Measurements from ENCODE around the gene RAD51B. TPM values are rescaled to one million over a fixed set of nuclear protein-coding genes. Genes with fewer than 3 reads are reported as not detected.

The RAD51B gene
- total and polyA plus RNA-seq, 2 experiments from 2014 or later, result 10.1 to 18.0 TPM

DNA sequence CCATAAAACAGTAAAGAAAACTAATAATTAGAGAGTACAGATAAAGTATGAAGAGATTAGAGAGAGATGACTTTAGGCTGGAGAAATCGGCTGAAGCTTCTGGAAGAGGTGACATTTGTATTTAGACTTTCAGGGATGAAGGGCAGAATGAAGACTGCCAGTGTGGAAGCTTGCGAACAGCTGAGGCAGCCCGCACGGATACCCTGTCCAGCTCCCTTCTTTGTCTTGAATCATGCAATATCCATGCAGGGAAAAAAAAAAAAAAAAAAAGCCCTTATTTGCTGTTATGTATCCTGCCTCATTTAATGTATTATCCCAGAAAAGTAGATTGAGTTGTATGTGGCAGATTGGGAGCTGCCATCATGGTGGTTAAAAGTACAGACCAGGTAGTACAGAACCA lies 641.5 kb downstream of the RAD51B start:
- Histone ChIP-seq H4K20me1 (ENCODE audit: insufficient read depth, poor library complexity, severe bottlenecking) (no peaks in the 10 kb centered on the region), H2AFZ (no peak overlapping the region), H3K9me2 (replicated peaks; ENCODE audit: insufficient read depth) (no peaks in the 10 kb centered on the region), H3K79me2 (no peaks in the 10 kb centered on the region), H3K4me2 (no peak overlapping the region), H3K4me3 (no peak overlapping the region), H3K27ac (no peak overlapping the region), H3K36me3 (replicated peaks; ENCODE audit: insufficient read depth, low read depth) (no peaks in the 10 kb centered on the region), H3K9me3 (ENCODE audit: low read depth) (no peaks in the 10 kb centered on the region), H3K4me1 (ENCODE audit: insufficient read depth) (peaks cover 15% of the 10 kb centered on the region), H3K27me3 (no peaks in the 10 kb centered on the region)
- DNase-seq (ENCODE audit: low spot score), result no peak
- 93% methylated on average over 4 of the region's 4 CpGs for WGBS (ENCODE audit: low lambda C conversion rate, missing lambda C conversion rate)
- TF ChIP-seq, protein P1, sequence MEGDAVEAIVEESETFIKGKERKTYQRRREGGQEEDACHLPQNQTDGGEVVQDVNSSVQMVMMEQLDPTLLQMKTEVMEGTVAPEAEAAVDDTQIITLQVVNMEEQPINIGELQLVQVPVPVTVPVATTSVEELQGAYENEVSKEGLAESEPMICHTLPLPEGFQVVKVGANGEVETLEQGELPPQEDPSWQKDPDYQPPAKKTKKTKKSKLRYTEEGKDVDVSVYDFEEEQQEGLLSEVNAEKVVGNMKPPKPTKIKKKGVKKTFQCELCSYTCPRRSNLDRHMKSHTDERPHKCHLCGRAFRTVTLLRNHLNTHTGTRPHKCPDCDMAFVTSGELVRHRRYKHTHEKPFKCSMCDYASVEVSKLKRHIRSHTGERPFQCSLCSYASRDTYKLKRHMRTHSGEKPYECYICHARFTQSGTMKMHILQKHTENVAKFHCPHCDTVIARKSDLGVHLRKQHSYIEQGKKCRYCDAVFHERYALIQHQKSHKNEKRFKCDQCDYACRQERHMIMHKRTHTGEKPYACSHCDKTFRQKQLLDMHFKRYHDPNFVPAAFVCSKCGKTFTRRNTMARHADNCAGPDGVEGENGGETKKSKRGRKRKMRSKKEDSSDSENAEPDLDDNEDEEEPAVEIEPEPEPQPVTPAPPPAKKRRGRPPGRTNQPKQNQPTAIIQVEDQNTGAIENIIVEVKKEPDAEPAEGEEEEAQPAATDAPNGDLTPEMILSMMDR (IDR thresholded peaks at IDR 0.05; ENCODE audit: poor library complexity), result no peak
- TF ChIP-seq EZH2 (IDR thresholded peaks at IDR 0.05; ENCODE audit: borderline replicate concordance) (no peak), EZH2phosphoT487 (IDR thresholded peaks at IDR 0.05; ENCODE audit: low read depth, severe bottlenecking, unreplicated experiment) (no peak)

DNA sequence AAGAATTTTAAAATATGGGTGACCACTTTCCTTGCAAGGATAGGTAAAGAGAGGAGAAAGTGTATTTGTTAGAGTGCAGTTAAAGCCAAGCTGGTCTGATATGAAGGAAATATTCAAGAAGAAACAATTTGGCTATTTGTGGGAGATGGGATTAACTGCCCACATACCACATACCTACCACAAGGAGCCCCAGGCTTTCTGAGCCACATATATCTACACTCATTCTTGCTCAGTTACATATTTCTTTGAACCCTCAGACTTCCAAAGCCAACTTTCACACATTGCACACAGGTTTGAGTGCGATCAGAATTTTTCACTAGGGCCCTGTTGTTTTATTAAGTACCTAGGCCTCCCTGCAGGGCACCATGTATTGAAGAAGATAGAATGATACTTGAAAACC lies 643.1 kb downstream of the RAD51B start:
- Histone ChIP-seq H3K4me3 (no peak overlapping the region), H3K27ac (no peak overlapping the region), H3K4me1 (ENCODE audit: insufficient read depth) (peaks cover 15% of the 10 kb centered on the region), H3K36me3 (replicated peaks; ENCODE audit: insufficient read depth, low read depth) (no peaks in the 10 kb centered on the region), H4K20me1 (ENCODE audit: insufficient read depth, poor library complexity, severe bottlenecking) (no peaks in the 10 kb centered on the region), H3K79me2 (no peaks in the 10 kb centered on the region), H2AFZ (no peak overlapping the region), H3K27me3 (no peaks in the 10 kb centered on the region), H3K4me2 (no peak overlapping the region), H3K9me3 (ENCODE audit: low read depth) (no peaks in the 10 kb centered on the region), H3K9me2 (replicated peaks; ENCODE audit: insufficient read depth) (no peaks in the 10 kb centered on the region)
- TF ChIP-seq EZH2phosphoT487 (IDR thresholded peaks at IDR 0.05; ENCODE audit: low read depth, severe bottlenecking, unreplicated experiment), result no peak
- TF ChIP-seq, protein P1 (IDR thresholded peaks at IDR 0.05; ENCODE audit: poor library complexity), result peak; percentile 6
- TF ChIP-seq EZH2 (IDR thresholded peaks at IDR 0.05; ENCODE audit: borderline replicate concordance), result no peak
- no peak for DNase-seq (ENCODE audit: low spot score)
- 79% methylated on average over 1 of the region's 1 CpG for WGBS (ENCODE audit: low lambda C conversion rate, missing lambda C conversion rate)

DNA sequence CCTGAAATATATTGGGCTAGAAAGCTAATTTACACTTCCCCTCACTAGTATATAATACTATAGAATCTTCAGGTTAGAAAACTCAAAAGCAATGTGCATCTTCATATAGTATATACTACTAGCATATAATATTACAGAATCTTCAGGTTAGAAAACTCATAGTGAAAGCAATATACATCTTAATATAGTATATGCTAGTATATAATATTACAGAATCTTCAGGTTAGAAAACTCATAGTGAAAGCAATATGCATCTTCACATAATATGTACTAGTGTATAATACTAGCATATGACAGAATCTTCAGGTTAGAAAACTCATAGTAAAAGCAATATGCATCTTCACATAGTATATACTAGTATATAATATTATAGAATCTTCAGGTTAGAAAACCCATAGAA lies 643.7 kb downstream of the RAD51B start:
- Histone ChIP-seq H3K4me1 (ENCODE audit: insufficient read depth) (peaks cover 19% of the 10 kb centered on the region), H2AFZ (no peak overlapping the region), H3K4me2 (no peak overlapping the region), H3K79me2 (no peaks in the 10 kb centered on the region), H3K9me3 (ENCODE audit: low read depth) (no peaks in the 10 kb centered on the region), H3K9me2 (replicated peaks; ENCODE audit: insufficient read depth) (no peaks in the 10 kb centered on the region), H4K20me1 (ENCODE audit: insufficient read depth, poor library complexity, severe bottlenecking) (no peaks in the 10 kb centered on the region), H3K27ac (no peak overlapping the region), H3K4me3 (no peak overlapping the region), H3K27me3 (no peaks in the 10 kb centered on the region), H3K36me3 (replicated peaks; ENCODE audit: insufficient read depth, low read depth) (no peaks in the 10 kb centered on the region)
- DNase-seq (ENCODE audit: low spot score), result no peak
- TF ChIP-seq EZH2phosphoT487 (IDR thresholded peaks at IDR 0.05; ENCODE audit: low read depth, severe bottlenecking, unreplicated experiment) (no peak), EZH2 (IDR thresholded peaks at IDR 0.05; ENCODE audit: borderline replicate concordance) (no peak)
- TF ChIP-seq, protein P1 (IDR thresholded peaks at IDR 0.05; ENCODE audit: poor library complexity), result no peak

All from hepatocyte (in vitro differentiated cells).